NT2/D1 (cell line): ENCODE measurements around the gene TBL1X.

Experiments
- YY1 ChIP-seq: IDR thresholded peaks from 2 replicates; pipeline ENCODE4 v1.6.1; 2011; ENCODE audit not compliant: insufficient read length, insufficient read depth
- ZNF274 ChIP-seq: IDR thresholded peaks from 2 replicates; pipeline ENCODE4 v1.6.1; 2011; ENCODE audit warnings: mild to moderate bottlenecking, low read depth, low read length

DNA sequence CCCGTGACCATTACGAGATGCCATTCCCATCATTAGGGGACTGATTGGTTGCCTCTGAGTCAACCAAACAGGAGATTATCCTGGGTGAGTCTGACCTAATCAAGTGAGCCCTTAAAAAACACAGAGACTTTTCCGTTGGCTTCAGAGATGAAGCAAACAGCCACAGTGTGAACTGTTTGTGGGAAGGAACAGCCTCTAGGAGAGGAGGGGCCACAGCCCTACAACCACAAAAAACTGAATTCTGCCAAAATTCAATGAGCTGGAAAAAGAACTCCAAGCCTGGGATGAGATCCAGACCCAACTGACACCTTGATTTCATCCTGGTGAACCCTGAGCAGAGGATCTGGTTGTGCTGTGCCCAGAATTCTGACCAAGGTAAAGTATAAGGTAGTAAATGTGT lies 31.3 kb upstream of the TBL1X start:
- TF ChIP-seq YY1 = no peak
- TF ChIP-seq ZNF274 = no peak
